Ishikawa (cell line): ENCODE data around the gene SPATA2.

ENCODE experiments used
- CEBPB ChIP-seq: IDR thresholded peaks from 2 replicates; pipeline ENCODE4 v1.6.1; 2012
- CREB1 ChIP-seq: IDR thresholded peaks from 2 replicates; pipeline ENCODE4 v1.6.1; 2012; ENCODE audit warnings: low read depth
- EGR1 ChIP-seq: IDR thresholded peaks from 2 replicates; pipeline ENCODE4 v1.6.1; 2012
- EP300 ChIP-seq: IDR thresholded peaks from 2 replicates; pipeline ENCODE4 v1.6.1; 2012; ENCODE audit warnings: borderline replicate concordance
- FOXM1 ChIP-seq: IDR thresholded peaks from 2 replicates; pipeline ENCODE4 v1.6.1; 2012; ENCODE audit warnings: low read depth, borderline replicate concordance
- MAX ChIP-seq: IDR thresholded peaks from 2 replicates; pipeline ENCODE4 v1.6.1; 2012
- NFIC ChIP-seq: IDR thresholded peaks from 2 replicates; pipeline ENCODE4 v1.6.1; 2012
- RAD21 ChIP-seq: IDR thresholded peaks from 2 replicates; pipeline ENCODE4 v1.6.1; 2012; ENCODE audit warnings: low read depth
- TAF1 ChIP-seq: IDR thresholded peaks from 2 replicates; pipeline ENCODE4 v1.6.1; 2012; ENCODE audit warnings: low read depth, mild to moderate bottlenecking
- TCF12 ChIP-seq: IDR thresholded peaks from 2 replicates; pipeline ENCODE4 v1.6.1; 2012; ENCODE audit warnings: low read depth
- TEAD4 ChIP-seq: IDR thresholded peaks from 2 replicates; pipeline ENCODE4 v1.6.1; 2012
- USF1 ChIP-seq: IDR thresholded peaks from 2 replicates; pipeline ENCODE4 v1.6.1; 2012
- YY1 ChIP-seq: IDR thresholded peaks from 2 replicates; pipeline ENCODE4 v1.6.1; 2012; ENCODE audit warnings: low read depth
- ZBTB7A ChIP-seq: IDR thresholded peaks from 2 replicates; pipeline ENCODE4 v1.6.1; 2012; ENCODE audit warnings: low read depth
- TF ChIP-seq, protein P1 (sequence below): IDR thresholded peaks from 2 replicates; pipeline ENCODE4 v1.6.1; 2012; ENCODE audit warnings: low read depth, mild to moderate bottlenecking

The SPATA2 gene

DNA sequence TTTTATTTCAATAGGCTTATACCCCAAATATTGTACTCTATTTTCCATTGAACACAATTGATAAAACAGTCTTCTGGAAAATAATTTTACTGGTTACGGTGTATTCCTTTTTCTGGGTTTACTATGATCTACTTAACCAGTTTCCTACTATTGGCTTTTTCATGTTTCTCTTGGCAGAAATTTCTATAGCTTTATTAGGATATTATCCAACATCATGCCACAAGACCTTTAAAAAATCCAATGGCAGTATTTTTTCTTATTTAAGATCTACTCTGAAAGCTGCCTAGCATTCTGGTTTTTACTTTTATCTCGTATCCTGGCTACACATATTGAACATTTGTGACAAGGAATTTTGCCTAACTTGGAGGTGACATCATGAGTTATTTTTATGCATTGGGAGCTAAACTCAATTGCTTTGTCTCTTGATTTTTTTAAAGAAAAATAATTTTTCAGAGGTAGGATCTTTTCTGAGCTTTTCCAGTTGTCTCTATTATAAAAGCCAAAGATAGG, 57.2 kb downstream of the SPATA2 start:
- TF ChIP-seq TEAD4 (no peak), MAX (no peak), TAF1 (no peak), NFIC (no peak), EP300 (no peak), FOXM1 (no peak), CEBPB (no peak), CREB1 (no peak), TCF12 (no peak), ZBTB7A (no peak), USF1 (no peak), YY1 (no peak), EGR1 (no peak), RAD21 (no peak)
- TF ChIP-seq, protein P1, sequence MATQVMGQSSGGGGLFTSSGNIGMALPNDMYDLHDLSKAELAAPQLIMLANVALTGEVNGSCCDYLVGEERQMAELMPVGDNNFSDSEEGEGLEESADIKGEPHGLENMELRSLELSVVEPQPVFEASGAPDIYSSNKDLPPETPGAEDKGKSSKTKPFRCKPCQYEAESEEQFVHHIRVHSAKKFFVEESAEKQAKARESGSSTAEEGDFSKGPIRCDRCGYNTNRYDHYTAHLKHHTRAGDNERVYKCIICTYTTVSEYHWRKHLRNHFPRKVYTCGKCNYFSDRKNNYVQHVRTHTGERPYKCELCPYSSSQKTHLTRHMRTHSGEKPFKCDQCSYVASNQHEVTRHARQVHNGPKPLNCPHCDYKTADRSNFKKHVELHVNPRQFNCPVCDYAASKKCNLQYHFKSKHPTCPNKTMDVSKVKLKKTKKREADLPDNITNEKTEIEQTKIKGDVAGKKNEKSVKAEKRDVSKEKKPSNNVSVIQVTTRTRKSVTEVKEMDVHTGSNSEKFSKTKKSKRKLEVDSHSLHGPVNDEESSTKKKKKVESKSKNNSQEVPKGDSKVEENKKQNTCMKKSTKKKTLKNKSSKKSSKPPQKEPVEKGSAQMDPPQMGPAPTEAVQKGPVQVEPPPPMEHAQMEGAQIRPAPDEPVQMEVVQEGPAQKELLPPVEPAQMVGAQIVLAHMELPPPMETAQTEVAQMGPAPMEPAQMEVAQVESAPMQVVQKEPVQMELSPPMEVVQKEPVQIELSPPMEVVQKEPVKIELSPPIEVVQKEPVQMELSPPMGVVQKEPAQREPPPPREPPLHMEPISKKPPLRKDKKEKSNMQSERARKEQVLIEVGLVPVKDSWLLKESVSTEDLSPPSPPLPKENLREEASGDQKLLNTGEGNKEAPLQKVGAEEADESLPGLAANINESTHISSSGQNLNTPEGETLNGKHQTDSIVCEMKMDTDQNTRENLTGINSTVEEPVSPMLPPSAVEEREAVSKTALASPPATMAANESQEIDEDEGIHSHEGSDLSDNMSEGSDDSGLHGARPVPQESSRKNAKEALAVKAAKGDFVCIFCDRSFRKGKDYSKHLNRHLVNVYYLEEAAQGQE: no peak

DNA sequence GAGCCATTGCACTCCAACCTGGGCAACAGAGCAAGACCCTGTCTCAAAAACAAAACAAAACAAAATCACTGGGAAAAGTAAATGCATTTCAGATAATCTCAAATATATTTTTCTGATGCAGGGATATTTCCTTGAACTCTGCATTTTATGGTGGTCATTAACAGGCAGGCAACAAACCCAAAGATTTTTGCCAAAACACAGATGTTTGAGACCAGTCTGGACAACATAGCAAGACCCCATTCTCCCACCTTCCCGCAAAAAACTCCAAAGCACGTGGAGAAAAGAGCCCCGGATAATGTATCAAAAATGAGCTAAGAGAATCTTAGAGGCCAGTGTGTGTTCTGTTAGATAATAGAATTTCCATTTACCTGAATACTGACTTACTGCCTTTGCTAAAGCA, 58.4 kb downstream of the SPATA2 start:
- no peak for TF ChIP-seq CEBPB
- TF ChIP-seq, protein P1: no peak
- TF ChIP-seq USF1: no peak
- TF ChIP-seq EP300: no peak
- TF ChIP-seq MAX: no peak
- TF ChIP-seq RAD21: no peak
- TF ChIP-seq EGR1: no peak
- no peak for TF ChIP-seq TEAD4
- TF ChIP-seq FOXM1: no peak
- TF ChIP-seq NFIC: no peak

- TF ChIP-seq, protein P1: no peak
- TF ChIP-seq CREB1 (no peak), YY1 (no peak)
These were observed 61.0 kb downstream of the SPATA2 start for GRCh38 chr20:49854190-49854875.

- TF ChIP-seq USF1 (no peak), RAD21 (no peak), MAX (no peak), CREB1 (no peak), ZBTB7A (no peak), NFIC (no peak), EGR1 (no peak)
- TF ChIP-seq, protein P1: no peak
These were observed 61.7 kb downstream of the SPATA2 start for GRCh38 chr20:49853640-49854039.
